SH-SY5Y (cell line): Measurements from ENCODE around the gene MYL11.

ENCODE experiments used
- GATA2 ChIP-seq: IDR thresholded peaks from 2 replicates; pipeline ENCODE4 v1.6.1; 2011; ENCODE audit warnings: mild to moderate bottlenecking, low read depth, low read length
- GATA3 ChIP-seq: IDR thresholded peaks from 2 replicates; pipeline ENCODE4 v1.6.1; 2011; ENCODE audit warnings: low read depth, mild to moderate bottlenecking, low read length, moderate library complexity

GRCh38 chr16:30377050-30377811 is 2.6 kb downstream of the MYL11 start:
- TF ChIP-seq GATA2, result no peak
- TF ChIP-seq GATA3, result no peak
